NK-92 treated with Interleukin-12 subunit alpha and Interleukin-12 subunit beta, amount 100 ng/mL, for 24 hours (cell line): ENCODE data around the gene ALKBH1.
"Not testable (repeated sequence)": the region's sequence is repeated elsewhere in the genome, so short reads cannot be mapped to it uniquely, and the experiment has no call there.

Source experiments
- DNase-seq: peaks from one replicate; lab custom pipeline; 2025; lab: John Stamatoyannopoulos, UW

ALKBH1 gene

GRCh38 chr14:77673193-77673592 is 34.6 kb downstream of the ALKBH1 start:
- DNase-seq = no peak

- DNase-seq = no peak
Observed at GRCh38 chr14:77667331-77667730, 40.5 kb downstream of the ALKBH1 start.

GRCh38 chr14:77663293-77663692 is 44.5 kb downstream of the ALKBH1 start:
- DNase-seq = no peak

DNA sequence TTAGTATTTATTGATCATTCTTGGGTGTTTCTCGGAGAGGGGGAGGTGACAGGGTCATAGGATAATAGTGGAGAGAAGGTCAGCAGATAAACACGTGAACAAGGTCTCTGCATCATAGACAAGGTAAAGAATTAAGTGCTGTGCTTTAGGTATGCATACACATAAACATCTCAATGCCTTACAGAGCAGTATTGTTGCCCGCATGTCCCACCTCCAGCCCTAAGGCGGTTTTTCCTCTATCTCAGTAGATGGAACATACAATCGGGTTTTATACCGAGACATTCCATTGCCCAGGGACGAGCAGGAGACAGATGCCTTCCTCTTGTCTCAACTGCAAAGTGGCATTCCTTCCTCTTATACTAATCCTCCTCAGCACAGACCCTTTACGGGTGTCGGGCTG is 46.3 kb downstream of the ALKBH1 start:
- DNase-seq = not testable (repeated sequence)

GRCh38 chr14:77660754-77661153 is 47.1 kb downstream of the ALKBH1 start:
- DNase-seq = no peak

DNA sequence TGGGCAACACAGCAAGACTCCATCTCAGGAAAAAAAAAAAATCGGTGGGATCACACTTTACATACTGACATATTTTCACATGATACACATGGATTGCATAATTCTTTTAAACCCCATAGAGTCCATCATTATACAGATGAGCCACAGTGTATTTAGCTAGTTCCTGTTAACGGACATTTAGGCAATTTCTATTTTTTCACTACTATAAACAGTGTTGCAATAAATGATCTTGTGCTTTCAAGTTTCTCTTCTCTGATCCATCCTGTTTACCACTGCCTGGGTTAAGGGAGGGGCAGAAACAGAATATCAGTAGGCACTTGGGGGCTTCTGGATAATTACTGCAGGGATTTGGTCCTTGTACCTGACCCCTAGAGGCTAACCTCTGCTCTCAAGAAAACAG is 48.0 kb downstream of the ALKBH1 start:
- no peak for DNase-seq

DNA sequence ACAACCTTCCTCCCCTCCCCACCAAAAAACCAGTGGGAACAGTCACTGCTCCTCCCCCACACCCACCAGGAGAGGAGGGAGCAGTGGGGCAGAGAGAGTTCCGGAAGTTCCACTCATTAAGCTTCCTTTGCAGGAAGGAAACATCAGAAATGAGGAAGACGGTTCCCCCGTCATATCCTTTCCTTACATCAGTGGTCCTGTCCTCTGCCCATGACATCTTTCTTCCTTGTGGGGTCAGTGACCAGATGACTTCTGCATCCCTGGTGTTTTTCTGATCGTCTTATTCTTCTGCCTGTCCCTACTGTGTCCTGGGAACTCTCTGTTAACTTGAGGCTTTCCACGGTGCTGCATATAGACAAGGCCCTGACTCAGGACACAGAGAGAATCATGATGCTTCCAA is 50.5 kb downstream of the ALKBH1 start:
- no peak for DNase-seq

- DNase-seq = no peak
Observed at GRCh38 chr14:77654001-77654441, 53.8 kb downstream of the ALKBH1 start.

- DNase-seq = no peak
Observed at GRCh38 chr14:77649326-77649725, 58.5 kb downstream of the ALKBH1 start.

- no peak for DNase-seq
Observed at GRCh38 chr14:77648520-77649200, 59.2 kb downstream of the ALKBH1 start.

DNA sequence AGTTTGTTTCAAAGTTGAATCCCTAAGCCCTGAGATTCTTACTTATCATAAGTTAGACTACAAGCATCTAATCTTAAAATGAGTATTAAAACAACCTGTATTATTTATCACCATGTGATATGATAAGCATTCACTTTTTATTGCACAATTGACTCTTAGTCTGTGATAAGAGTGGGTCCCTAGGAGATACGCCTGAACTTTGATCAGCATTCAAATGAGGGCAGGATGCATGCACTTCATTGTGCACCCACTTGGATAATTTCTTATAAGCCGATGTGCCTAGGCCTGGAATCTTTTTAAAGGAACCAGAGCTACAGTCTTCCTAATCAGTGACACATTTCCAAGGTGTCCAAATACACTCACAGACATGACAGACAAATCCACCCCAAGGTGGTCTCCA is 60.0 kb downstream of the ALKBH1 start:
- no peak for DNase-seq

GRCh38 chr14:77646907-77647306 is 60.9 kb downstream of the ALKBH1 start:
- DNase-seq = no peak

DNA sequence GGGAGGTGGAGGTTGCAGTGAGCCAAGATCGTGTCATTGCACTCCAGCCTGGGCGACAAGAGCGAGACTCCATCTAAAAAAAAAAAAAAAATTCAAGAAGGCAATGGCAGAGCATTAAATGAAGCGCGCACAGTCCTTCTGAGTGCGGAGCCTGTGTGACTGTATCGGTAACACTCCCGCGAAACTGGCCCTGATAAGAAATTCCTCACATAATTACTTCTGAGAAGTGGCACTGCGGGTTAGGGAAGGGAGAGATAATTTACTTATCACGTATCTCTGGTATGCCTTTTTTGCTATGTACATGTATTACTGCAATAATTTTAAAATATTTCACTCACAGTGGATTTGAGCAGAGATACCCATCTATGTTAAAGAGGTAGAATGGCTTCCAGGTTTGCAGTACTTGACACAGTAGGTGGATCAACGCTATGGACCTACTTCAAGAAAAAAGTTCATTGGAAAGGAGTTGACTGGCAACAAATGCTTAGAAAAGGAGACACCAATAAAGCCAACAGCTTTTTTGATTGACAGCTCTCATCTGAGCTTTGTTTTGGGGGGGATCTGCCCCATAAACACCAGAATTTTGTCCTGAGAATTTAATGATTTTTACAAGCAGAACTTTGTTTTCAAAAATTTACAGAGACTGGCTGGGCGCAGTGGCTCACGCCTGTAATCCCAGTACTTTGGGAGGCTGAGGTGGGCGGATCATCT is 62.1 kb downstream of the ALKBH1 start:
- DNase-seq = no peak

DNA sequence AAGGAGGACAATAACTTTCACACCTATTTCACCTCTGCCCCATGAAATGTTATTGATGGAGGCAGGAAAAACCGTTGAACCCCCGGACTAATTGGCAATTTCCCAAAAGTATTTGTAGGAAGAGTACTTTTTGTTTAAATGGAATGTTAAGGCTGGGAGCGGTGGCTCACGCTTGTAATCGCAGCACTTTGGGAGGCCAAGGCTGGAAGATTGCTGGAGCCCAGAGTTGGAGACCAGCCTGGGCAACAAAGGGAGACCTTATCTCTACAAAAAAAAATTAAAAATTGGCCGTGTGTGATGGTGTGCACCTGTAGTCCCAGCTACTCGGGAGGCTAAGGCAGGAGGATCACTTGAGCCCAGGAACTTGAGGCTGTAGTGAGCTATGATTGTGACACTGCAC is 65.4 kb downstream of the ALKBH1 start:
- DNase-seq = no peak

GRCh38 chr14:77641534-77642341 is 66.1 kb downstream of the ALKBH1 start:
- DNase-seq = no peak

- DNase-seq = no peak
Observed at GRCh38 chr14:77640756-77641533, 66.9 kb downstream of the ALKBH1 start.

DNA sequence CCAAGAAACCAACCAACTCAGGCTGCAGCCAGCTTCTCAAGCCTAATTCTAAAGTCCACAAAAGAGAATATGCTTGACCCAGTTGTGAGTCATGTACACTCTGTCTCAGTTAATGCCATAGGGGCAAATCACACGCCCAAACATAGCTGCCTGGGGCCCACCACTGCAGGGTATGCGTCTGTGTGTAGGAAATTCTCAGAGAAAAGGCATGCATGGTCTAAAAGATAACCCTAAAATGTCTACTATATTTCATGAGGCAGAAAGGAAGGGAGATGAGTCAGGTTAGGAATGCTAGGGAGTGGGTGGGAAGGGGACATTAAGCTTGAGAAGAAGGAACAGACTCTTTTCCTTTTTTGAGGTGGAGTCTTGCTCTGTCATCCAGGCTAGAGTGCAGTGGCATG is 69.1 kb downstream of the ALKBH1 start:
- no peak for DNase-seq

- DNase-seq = not testable (repeated sequence)
Observed at GRCh38 chr14:77635869-77636268, 72.0 kb downstream of the ALKBH1 start.

DNA sequence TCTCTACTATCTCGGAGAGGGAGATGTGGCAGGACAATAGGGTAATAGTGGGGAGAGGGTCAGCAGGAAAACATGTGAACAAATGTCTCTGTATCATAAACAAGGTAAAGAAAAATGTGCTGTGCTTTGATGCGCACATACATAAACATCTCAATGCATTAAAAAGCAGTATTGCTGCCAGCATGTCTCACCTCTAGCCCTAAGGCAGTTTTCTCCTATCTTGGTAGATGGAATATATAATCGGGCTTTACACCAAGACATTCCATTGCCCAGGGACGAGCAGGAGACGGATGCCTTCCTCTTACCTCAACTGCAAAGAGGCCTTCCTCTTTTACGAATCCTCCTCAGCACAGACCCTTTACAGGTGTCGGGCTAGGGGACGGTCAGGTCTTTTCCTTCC is 72.4 kb downstream of the ALKBH1 start:
- not testable (repeated sequence) for DNase-seq

DNA sequence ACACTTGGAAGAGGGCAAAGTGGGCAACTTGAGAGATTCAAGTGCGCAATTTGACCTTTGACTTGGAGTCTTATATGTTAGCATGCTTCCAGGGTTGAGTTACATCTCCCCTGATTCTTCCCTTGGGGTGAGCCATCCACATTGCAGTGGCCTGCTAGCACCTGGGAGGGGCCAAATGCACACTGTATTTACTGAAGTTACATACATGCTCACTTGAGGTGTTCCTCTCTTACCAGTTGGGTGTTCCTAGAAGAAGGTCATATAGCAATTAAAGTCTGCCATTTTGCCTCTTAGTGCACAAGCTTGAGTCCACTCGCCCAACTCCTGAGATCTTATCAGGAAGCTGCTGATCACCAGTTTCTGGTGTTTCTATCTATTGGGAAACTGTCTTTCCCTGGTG is 77.7 kb downstream of the ALKBH1 start:
- DNase-seq = no peak

- no peak for DNase-seq
Observed at GRCh38 chr14:77625360-77625759, 82.5 kb downstream of the ALKBH1 start.

- DNase-seq = no peak
Observed at GRCh38 chr14:77623201-77623600, 84.6 kb downstream of the ALKBH1 start.
